Ectodermal cell (in vitro differentiated cells): ENCODE measurements around the gene KCTD10.
"Not testable (repeated sequence)": the region's sequence is repeated elsewhere in the genome, so short reads cannot be mapped to it uniquely, and the experiment has no call there.

Experiments
- H3K27ac ChIP-seq: 2 replicates; pipeline ENCODE4 v1.7.0; 2013; ENCODE audit warnings: mild to moderate bottlenecking, low read depth, low read length; ENCODE audit not compliant: insufficient read depth, poor library complexity, severe bottlenecking
- H3K27me3 ChIP-seq: 2 replicates; pipeline ENCODE4 v1.7.0; 2013; ENCODE audit warnings: mild to moderate bottlenecking, low read length; ENCODE audit not compliant: insufficient read depth, control insufficient read depth, poor library complexity, severe bottlenecking
- H3K36me3 ChIP-seq: one replicate; pipeline ENCODE4 v1.7.0; 2013; ENCODE audit warnings: low read length; ENCODE audit not compliant: control insufficient read depth, insufficient read depth
- H3K4me1 ChIP-seq: one replicate; pipeline ENCODE4 v1.7.0; 2013; ENCODE audit warnings: low read length; ENCODE audit not compliant: control insufficient read depth, insufficient read depth
- H3K4me3 ChIP-seq: 2 replicates; pipeline ENCODE4 v1.7.0; 2013; ENCODE audit warnings: low read depth, low read length, control low read depth; ENCODE audit not compliant: insufficient read depth
- H3K9me3 ChIP-seq: 2 replicates; pipeline ENCODE4 v1.7.0; 2013; ENCODE audit warnings: mild to moderate bottlenecking, low read length, moderate library complexity; ENCODE audit not compliant: control insufficient read depth
- WGBS, 2 experiments: methylation state at CpG; one replicate each; pipeline ENCODE4 v1.1.7; 2013; ENCODE audit warnings: missing lambda C conversion rate in 2 of 2; 5-methylcytosine and 5-hydroxymethylcytosine counted together

The KCTD10 gene

DNA sequence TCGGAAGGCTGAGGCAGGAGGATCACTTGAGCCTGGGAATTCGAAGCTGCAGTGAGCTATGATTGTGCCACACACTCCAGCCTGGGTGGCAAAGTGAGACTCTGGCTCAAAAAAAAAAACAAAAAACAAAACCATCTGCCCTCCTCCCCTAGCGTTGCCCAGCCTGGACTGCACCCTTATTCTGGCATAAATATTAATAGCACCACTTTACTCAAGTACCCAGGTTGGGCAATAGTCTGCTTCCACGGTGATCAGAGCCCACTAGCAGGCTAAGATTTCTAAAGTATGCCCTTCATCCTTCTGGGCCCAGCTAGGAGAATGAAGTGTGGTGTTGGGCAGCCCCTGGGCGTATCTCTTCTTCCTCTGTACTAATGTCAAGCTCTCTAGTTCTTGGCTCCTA, 33.3 kb downstream of the KCTD10 start:
- 90 to 92% methylated on average over 5 of the region's 5 CpGs for WGBS, 2 experiments
- Histone ChIP-seq H3K27me3 (no peaks in the 10 kb centered on the region), H3K9me3 (no peaks in the 10 kb centered on the region), H3K27ac (no peak overlapping the region), H3K36me3 (no peaks in the 10 kb centered on the region), H3K4me3 (no peak overlapping the region), H3K4me1 (peaks cover 7% of the 10 kb centered on the region)

DNA sequence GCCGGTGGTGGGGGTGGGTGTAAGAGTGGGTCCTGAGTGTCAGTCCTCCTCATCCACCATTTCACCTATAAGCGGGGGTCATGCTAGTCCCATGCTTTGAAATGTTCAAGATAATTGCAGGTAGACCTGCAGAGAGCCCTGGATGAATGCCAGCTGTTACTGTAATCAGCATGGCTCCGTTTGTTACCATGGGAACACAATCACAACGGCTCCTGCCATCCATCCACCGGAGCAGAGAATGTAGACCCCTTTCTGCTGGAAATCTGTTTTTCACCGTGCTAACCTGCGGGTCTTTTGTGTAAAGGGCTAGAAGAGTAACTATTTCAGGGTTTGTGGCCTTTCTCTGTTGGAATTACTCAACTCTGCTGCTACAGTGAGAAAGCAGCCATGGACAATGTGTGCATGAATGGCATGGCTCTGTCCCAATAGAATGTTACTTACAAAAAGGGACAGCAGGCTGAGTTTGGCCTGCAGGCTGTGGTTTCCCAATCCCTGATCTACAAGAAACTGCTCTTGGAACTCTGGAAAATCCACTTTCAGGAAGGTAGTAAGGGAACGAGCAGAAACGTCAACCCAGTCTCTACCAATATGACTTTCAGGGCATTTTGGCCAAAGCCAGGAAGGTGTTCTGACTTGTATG, 36.1 kb downstream of the KCTD10 start:
- H3K36me3 ChIP-seq = no peaks in the 10 kb centered on the region
- WGBS, 2 experiments = 76 to 82% methylated on average over 8 to 9 of the region's 9 CpGs
- no peaks in the 10 kb centered on the region for H3K9me3 ChIP-seq
- H3K27me3 ChIP-seq = no peaks in the 10 kb centered on the region
- no peak overlapping the region for H3K4me3 ChIP-seq
- no peak overlapping the region for H3K27ac ChIP-seq
- H3K4me1 ChIP-seq = peaks cover 7% of the 10 kb centered on the region

DNA sequence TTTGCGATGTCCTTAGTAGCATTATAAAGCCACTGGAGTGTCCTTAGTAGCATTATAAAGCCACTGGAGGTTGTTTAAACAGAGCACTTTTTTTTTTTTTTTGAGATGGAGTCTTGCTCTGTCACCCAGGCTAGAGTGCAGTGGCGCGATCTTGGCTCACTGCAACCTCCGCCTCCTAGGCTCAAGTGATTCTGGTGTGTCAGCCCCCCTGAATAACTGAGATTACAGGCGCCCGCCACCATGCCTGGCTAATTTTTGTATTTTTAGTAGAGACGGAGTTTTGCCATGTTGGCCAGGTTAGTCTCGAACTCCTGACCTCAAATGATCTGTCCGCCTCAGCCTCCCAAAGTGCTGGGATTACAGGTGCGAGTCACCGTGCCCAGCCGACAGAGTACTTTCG, 37.1 kb downstream of the KCTD10 start:
- not testable (repeated sequence) for H3K27ac ChIP-seq, H3K4me3 ChIP-seq, H3K9me3 ChIP-seq, H3K4me1 ChIP-seq, H3K27me3 ChIP-seq, H3K36me3 ChIP-seq
- 95 to 96% methylated on average over 13 of the region's 13 CpGs for WGBS, 2 experiments

DNA sequence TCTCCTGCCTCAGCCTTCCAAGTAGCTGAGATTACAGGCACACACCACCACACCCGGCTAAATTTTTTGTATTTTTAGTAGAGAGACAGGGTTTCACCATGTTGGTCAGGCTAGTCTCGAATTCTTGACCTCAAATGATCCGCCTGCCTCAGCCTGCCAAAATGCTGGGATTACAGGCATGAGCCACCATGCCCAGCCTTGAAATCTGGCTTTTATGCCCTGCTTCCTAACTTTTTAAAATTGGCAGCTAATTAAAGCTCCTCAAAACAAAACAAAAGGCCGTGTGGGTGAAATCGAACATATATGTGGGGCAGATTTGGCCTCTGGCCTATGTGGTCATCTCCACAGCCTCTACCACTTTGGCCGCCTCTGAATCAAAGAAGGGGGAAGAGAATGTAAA, 37.9 kb downstream of the KCTD10 start:
- Histone ChIP-seq H3K4me1 (peaks cover 7% of the 10 kb centered on the region), H3K9me3 (no peaks in the 10 kb centered on the region), H3K27me3 (no peaks in the 10 kb centered on the region), H3K27ac (no peak overlapping the region), H3K36me3 (no peaks in the 10 kb centered on the region), H3K4me3 (no peak overlapping the region)
- WGBS, 2 experiments = 94% methylated on average over 6 of the region's 6 CpGs

DNA sequence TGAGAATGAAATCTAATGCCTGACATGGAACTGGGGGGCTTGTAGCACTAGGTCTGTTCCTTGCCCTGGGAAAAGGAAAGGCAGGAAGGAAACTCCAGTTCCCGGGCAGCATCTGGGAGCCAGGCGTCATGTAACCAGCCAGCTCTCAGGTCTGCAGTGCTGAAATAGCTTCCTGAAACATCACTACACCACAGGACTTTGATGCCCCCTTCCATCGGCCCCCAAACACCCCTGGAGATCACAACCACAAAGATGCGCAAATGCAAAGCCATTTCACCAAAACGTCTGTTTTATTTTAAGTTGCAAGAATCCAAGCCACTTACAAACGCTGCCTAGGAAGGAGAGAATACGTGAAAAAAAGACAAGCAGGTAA, 40.9 kb downstream of the KCTD10 start:
- H3K27ac ChIP-seq = no peak overlapping the region

DNA sequence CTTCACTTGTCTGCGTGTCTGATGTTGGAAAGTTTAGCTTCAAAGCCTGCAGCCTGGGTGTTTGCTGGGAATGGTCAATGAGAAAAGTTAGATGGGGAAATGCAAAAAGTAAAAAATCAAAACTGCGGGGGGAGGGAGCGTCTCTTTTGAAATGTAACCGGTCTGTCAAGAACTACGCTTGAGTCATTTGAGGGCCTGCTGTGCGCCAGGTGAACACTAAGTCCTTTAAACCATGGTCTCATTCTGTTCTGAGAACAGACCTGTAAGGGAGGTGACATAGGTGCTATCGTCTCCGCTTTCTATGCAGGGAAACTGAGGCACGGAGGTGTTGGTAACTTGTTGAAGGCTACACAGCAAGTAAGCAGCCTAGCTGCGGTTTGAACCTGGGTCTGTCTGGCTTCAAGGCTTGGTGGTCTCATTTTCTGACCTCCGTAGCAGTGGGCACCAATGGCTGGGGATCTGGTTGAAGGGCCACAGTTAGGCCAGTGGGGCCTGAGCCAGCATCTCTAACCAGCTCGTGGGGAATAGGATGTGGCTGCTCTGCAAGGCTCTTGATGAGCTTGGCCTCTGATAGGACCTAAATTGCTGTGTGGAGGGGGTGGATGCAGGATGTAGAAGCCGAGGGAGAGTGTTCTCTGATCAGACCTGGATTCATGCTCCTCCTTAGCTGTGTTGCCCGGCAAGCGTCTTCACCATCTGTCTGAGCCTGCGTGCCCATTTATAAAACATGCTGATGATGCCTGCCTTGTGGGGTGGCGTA, 41.5 kb downstream of the KCTD10 start:
- Histone ChIP-seq H3K4me3 (no peak overlapping the region), H3K27me3 (no peaks in the 10 kb centered on the region), H3K27ac (no peak overlapping the region), H3K9me3 (no peaks in the 10 kb centered on the region), H3K36me3 (no peaks in the 10 kb centered on the region), H3K4me1 (no peaks in the 10 kb centered on the region)
- 81 to 82% methylated on average over 17 of the region's 17 CpGs for WGBS, 2 experiments

More for the DNA sequence above, 40.9 kb downstream of the KCTD10 start:
- WGBS, 2 experiments = 62 to 65% methylated on average over 7 of the region's 7 CpGs
- H3K36me3 ChIP-seq = no peaks in the 10 kb centered on the region
- no peak overlapping the region for H3K4me3 ChIP-seq
- no peaks in the 10 kb centered on the region for H3K9me3 ChIP-seq
- H3K27me3 ChIP-seq = no peaks in the 10 kb centered on the region
- peaks cover 3% of the 10 kb centered on the region for H3K4me1 ChIP-seq

DNA sequence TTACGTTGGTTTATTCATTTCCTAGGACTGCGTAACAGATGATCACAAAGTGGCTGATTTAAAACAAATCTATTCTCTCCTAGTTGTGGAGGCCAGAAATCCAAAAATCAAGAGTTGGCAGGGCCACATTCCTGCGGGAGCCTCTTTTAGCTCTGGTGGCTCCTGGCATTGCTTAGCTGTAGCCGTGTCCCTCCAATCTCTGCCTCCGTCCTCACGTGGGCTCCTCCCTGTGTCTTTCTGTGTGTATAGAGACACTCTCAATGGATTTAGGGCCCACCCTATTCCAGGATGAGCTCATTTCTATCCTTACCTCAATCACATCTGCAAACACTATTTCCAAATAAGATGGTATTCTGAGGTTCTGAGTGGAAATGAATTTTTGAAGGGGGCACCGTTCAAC, 42.5 kb downstream of the KCTD10 start:
- Histone ChIP-seq H3K4me3 (no peak overlapping the region), H3K9me3 (no peaks in the 10 kb centered on the region), H3K4me1 (no peaks in the 10 kb centered on the region), H3K36me3 (no peaks in the 10 kb centered on the region), H3K27me3 (no peaks in the 10 kb centered on the region), H3K27ac (no peak overlapping the region)
- WGBS, 2 experiments = 78 to 83% methylated on average over 6 to 7 of the region's 7 CpGs

DNA sequence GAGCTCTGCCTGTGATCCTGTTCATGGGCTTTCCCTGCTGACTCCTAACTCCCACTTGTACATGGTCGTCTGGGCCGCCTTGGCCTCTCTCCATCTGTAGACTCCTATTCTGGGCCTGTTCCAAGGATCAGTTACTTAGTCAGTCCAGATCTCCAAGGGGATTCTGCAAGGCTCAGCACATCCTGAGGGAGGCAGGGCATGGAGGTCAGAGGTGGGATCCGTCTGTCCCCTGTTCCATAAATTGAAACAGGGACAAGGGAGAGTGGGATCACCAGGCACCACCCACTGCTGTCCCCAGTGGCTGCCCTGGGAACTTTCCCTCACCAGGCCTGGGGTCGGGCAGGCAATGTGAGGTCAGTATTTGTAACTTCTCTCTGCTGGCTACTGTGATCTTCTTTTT, 43.5 kb downstream of the KCTD10 start:
- no peaks in the 10 kb centered on the region for H3K27me3 ChIP-seq
- H3K4me3 ChIP-seq = no peak overlapping the region
- no peaks in the 10 kb centered on the region for H3K4me1 ChIP-seq
- no peaks in the 10 kb centered on the region for H3K36me3 ChIP-seq
- WGBS, 2 experiments = 75 to 83% methylated on average over 4 of the region's 4 CpGs
- H3K27ac ChIP-seq = no peak overlapping the region
- H3K9me3 ChIP-seq = no peaks in the 10 kb centered on the region

DNA sequence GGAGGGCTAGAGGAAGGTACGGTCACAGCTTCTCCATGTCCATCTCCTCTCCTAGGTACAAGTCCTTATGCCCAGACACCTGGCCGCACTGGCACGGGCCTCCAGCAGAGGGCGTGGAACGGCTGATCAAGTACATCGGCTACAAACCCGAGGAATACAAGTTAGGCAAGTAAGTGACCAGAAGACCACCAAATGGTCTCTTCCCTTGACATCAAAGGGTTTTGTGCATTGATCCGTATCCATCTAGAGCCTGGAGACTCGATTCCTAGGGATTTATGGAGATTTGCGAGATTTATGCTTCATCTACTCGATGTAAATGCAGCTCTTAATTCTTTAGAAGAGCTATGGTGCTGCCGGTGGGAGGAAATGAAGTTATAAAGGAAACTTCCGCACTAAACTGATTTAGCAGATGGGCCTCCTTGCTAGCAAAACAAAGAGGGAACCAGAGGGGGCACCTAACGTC, 44.2 kb downstream of the KCTD10 start:
- no peak overlapping the region for H3K27ac ChIP-seq
- WGBS, 2 experiments = 56% methylated on average over 14 of the region's 14 CpGs
- H3K4me1 ChIP-seq = no peaks in the 10 kb centered on the region
- H3K4me3 ChIP-seq = no peak overlapping the region
- H3K27me3 ChIP-seq = no peaks in the 10 kb centered on the region
- no peaks in the 10 kb centered on the region for H3K36me3 ChIP-seq
- H3K9me3 ChIP-seq = no peaks in the 10 kb centered on the region

DNA sequence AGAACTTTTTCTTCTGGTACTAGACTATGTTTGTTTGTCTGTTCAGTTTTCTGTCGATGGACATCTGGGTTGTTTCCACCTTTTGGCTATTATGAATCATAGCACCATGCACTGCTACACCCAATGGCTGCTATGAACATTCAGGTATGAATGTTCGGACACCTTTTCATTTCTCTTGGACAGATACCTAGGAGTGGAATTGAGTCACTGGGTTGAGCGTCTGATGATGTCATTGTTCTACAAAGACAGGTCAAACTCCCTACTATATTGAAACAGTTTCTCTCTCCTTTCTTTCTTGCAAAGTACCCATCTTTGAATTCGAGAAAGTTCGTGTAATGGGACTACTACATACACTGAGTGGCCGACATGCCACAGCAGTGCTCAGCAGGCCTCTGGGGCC, 44.7 kb downstream of the KCTD10 start:
- 67 to 69% methylated on average over 6 of the region's 6 CpGs for WGBS, 2 experiments
- no peak overlapping the region for H3K4me3 ChIP-seq
- no peaks in the 10 kb centered on the region for H3K4me1 ChIP-seq
- H3K36me3 ChIP-seq = no peaks in the 10 kb centered on the region
- no peaks in the 10 kb centered on the region for H3K9me3 ChIP-seq
- H3K27ac ChIP-seq = no peak overlapping the region
- no peaks in the 10 kb centered on the region for H3K27me3 ChIP-seq
